IMR-90 (cell line): ENCODE results near the gene MPL. TPM values are rescaled to one million over a fixed set of nuclear protein-coding genes. Genes with fewer than 3 reads are reported as not detected.

Experiments
- ATAC-seq: fragments of 200-7000 bp; cut with Tn5 transposase; 2 replicates; pipeline ENCODE4 v1.9.1; 2020; ENCODE audit warnings: low read depth, mild to moderate bottlenecking, moderate library complexity
- BruUV-seq: library from RNA; stranded (reverse); fragments of 400-500 nt; replicated peaks from 2 replicates; lab custom pipeline; 2021; lab: Mats Ljungman, UMichigan
- CTCF ChIA-PET: fragments of 300-600 bp; formaldehyde crosslinking; extraction: SDS; loops from one replicate; lab custom pipeline; 2021; ENCODE audit warnings: antibody characterized with exemption; lab: Yijun Ruan, JAX
- POLR2A ChIA-PET: fragments of 300-600 bp; sonication (Branson Sonifier 250); formaldehyde crosslinking; loops from one replicate; lab custom pipeline; 2022; ENCODE audit warnings: antibody characterized with exemption; ENCODE audit not compliant: unreplicated experiment; lab: Charles Lee
- DNase-seq: peaks from one replicate; pipeline ENCODE4 v3.0.0; 2013
- H2AFZ ChIP-seq: replicated peaks from 2 replicates; pipeline ENCODE3; 2013; ENCODE audit warnings: low read length, mild to moderate bottlenecking; ENCODE audit not compliant: poor library complexity
- H2AK5ac ChIP-seq: 2 replicates; pipeline ENCODE4 v1.6.1; 2013; ENCODE audit warnings: low read depth, low read length, inconsistent platforms
- H2AK9ac ChIP-seq: replicated peaks from 2 replicates; pipeline ENCODE3; 2013; ENCODE audit warnings: mild to moderate bottlenecking, low read depth, low read length, moderate library complexity; ENCODE audit not compliant: poor library complexity
- H2BK120ac ChIP-seq: 2 replicates; pipeline ENCODE4 v1.6.1; 2013; ENCODE audit warnings: low read depth, low read length, inconsistent platforms
- H2BK15ac ChIP-seq: 3 replicates; pipeline ENCODE4 v1.6.1; 2013; ENCODE audit warnings: low read depth, low read length, inconsistent platforms
- H2BK20ac ChIP-seq: 2 replicates; pipeline ENCODE4 v1.6.1; 2013; ENCODE audit warnings: low read depth, mild to moderate bottlenecking, inconsistent platforms, low read length, moderate library complexity
- H2BK5ac ChIP-seq: 2 replicates; pipeline ENCODE4 v1.6.1; 2013; ENCODE audit warnings: mild to moderate bottlenecking, low read depth, low read length, inconsistent platforms; ENCODE audit not compliant: poor library complexity, severe bottlenecking
- H3K14ac ChIP-seq: replicated peaks from 2 replicates; pipeline ENCODE4 v1.6.1; 2013; ENCODE audit warnings: low read depth, low read length, inconsistent platforms
- H3K18ac ChIP-seq: 2 replicates; pipeline ENCODE4 v1.6.1; 2013; ENCODE audit warnings: low read depth, low read length, control low read depth
- H3K23ac ChIP-seq: 2 replicates; pipeline ENCODE4 v1.6.1; 2013; ENCODE audit warnings: low read depth, low read length, inconsistent platforms
- H3K27ac ChIP-seq: 2 replicates; pipeline ENCODE4 v1.5.1; 2013; ENCODE audit warnings: mild to moderate bottlenecking, control low read depth, low read length; ENCODE audit not compliant: insufficient read depth
- H3K27me3 ChIP-seq: 2 replicates; pipeline ENCODE4 v1.6.1; 2013; ENCODE audit warnings: low read length; ENCODE audit not compliant: control insufficient read depth, insufficient read depth
- H3K36me3 ChIP-seq: 2 replicates; pipeline ENCODE4 v1.6.1; 2013; ENCODE audit warnings: low read length, mixed read lengths; ENCODE audit not compliant: control insufficient read depth, insufficient read depth
- H3K4ac ChIP-seq: 2 replicates; pipeline ENCODE4 v1.6.1; 2013; ENCODE audit warnings: low read depth, low read length, inconsistent platforms
- H3K4me1 ChIP-seq: 2 replicates; pipeline ENCODE4 v1.6.1; 2013; ENCODE audit warnings: low read length, mixed read lengths; ENCODE audit not compliant: control insufficient read depth, insufficient read depth
- H3K4me2 ChIP-seq: 2 replicates; pipeline ENCODE4 v1.6.1; 2013; ENCODE audit warnings: low read depth, mild to moderate bottlenecking, control low read depth, low read length, moderate library complexity
- H3K4me3 ChIP-seq: 2 replicates; pipeline ENCODE4 v1.5.1; 2013; ENCODE audit warnings: low read depth, mild to moderate bottlenecking, control low read depth, low read length, moderate library complexity; ENCODE audit not compliant: insufficient read depth
- H3K56ac ChIP-seq: 2 replicates; pipeline ENCODE4 v1.6.1; 2013; ENCODE audit warnings: low read length, inconsistent platforms; ENCODE audit not compliant: insufficient read depth; ENCODE audit errors: extremely low read depth
- H3K79me1 ChIP-seq, 2 experiments: 2 replicates each; pipeline ENCODE4 v1.6.1; 2013; ENCODE audit warnings: low read length in 2 of 2, inconsistent platforms in 1 of 2, low read depth in 1 of 2
- H3K9ac ChIP-seq: 2 replicates; pipeline ENCODE4 v1.6.1; 2013; ENCODE audit warnings: low read depth, low read length, control low read depth
- H3K9me1 ChIP-seq: 2 replicates; pipeline ENCODE4 v1.6.1; 2013; ENCODE audit warnings: low read length, inconsistent platforms; ENCODE audit not compliant: insufficient read depth
- H3K9me3 ChIP-seq: 2 replicates; pipeline ENCODE4 v1.6.1; 2013; ENCODE audit warnings: low read length; ENCODE audit not compliant: control insufficient read depth, insufficient read depth
- H4K20me1 ChIP-seq: 2 replicates; pipeline ENCODE4 v1.6.1; 2013; ENCODE audit warnings: low read length, inconsistent platforms; ENCODE audit not compliant: insufficient read depth
- H4K5ac ChIP-seq: 2 replicates; pipeline ENCODE4 v1.6.1; 2013; ENCODE audit warnings: mild to moderate bottlenecking, low read depth, low read length, control low read depth
- H4K8ac ChIP-seq, 2 experiments: 2 replicates each; pipeline ENCODE4 v1.6.1; 2013; ENCODE audit warnings: low read depth in 2 of 2, low read length in 2 of 2, control low read depth in 1 of 2, inconsistent platforms in 1 of 2
- H4K91ac ChIP-seq: 2 replicates; pipeline ENCODE4 v1.6.1; 2013; ENCODE audit warnings: low read depth, low read length, inconsistent platforms; ENCODE audit not compliant: insufficient read depth
- BHLHE40 ChIP-seq: fragments of 150-350 bp; IDR thresholded peaks from 2 replicates; pipeline ENCODE4 v1.6.1; 2016; ENCODE audit warnings: mild to moderate bottlenecking, low read depth, low read length
- CEBPB ChIP-seq: IDR thresholded peaks from 2 replicates; pipeline ENCODE4 v1.6.1; 2012; ENCODE audit warnings: low read depth, low read length, improper control_type of control experiment
- CHD1 ChIP-seq: IDR thresholded peaks from 2 replicates; pipeline ENCODE4 v1.6.1; 2012; ENCODE audit warnings: low read depth, low read length, improper control_type of control experiment
- FOS ChIP-seq: fragments of 150-350 bp; IDR thresholded peaks from 2 replicates; pipeline ENCODE4 v1.6.1; 2016; ENCODE audit warnings: low read depth, low read length
- MAFK ChIP-seq: IDR thresholded peaks from 2 replicates; pipeline ENCODE4 v1.6.1; 2012; ENCODE audit warnings: low read depth, low read length, improper control_type of control experiment
- MAZ ChIP-seq: IDR thresholded peaks from 2 replicates; pipeline ENCODE4 v1.6.1; 2012; ENCODE audit warnings: low read depth, mild to moderate bottlenecking, low read length, improper control_type of control experiment, moderate library complexity, borderline replicate concordance
- MXI1 ChIP-seq: IDR thresholded peaks from 2 replicates; pipeline ENCODE4 v1.6.1; 2012; ENCODE audit warnings: low read depth, mild to moderate bottlenecking, low read length, moderate library complexity, borderline replicate concordance
- NFE2L2 ChIP-seq: fragments of 150-350 bp; IDR thresholded peaks from 2 replicates; pipeline ENCODE4 v1.6.1; 2016; ENCODE audit warnings: low read depth, mild to moderate bottlenecking, low read length
- POLR2A ChIP-seq: IDR thresholded peaks from 2 replicates; pipeline ENCODE4 v1.6.1; 2012; ENCODE audit warnings: mild to moderate bottlenecking, low read depth, low read length
- RAD21 ChIP-seq: IDR thresholded peaks from 2 replicates; pipeline ENCODE4 v1.6.1; 2012; ENCODE audit warnings: low read length, improper control_type of control experiment
- RCOR1 ChIP-seq: IDR thresholded peaks from 2 replicates; pipeline ENCODE4 v1.6.1; 2012; ENCODE audit warnings: mild to moderate bottlenecking, low read length, improper control_type of control experiment; ENCODE audit not compliant: insufficient replicate concordance
- RFX5 ChIP-seq: IDR thresholded peaks from 2 replicates; pipeline ENCODE4 v1.8.0; 2012; ENCODE audit warnings: low read depth, mild to moderate bottlenecking, low read length, moderate library complexity
- SMC3 ChIP-seq: fragments of 150-350 bp; IDR thresholded peaks from 2 replicates; pipeline ENCODE4 v1.6.1; 2016; ENCODE audit warnings: low read depth, mild to moderate bottlenecking, antibody characterized with exemption, low read length, moderate library complexity
- WGBS, 2 experiments: methylation state at CpG; one replicate each; pipeline versions ENCODE4 v1.1.5 to v1.1.7; 2013; ENCODE audit warnings: missing lambda C conversion rate in 2 of 2; ENCODE audit not compliant: insufficient read length in 1 of 2; ENCODE audit errors: extremely low coverage in 2 of 2; 5-methylcytosine and 5-hydroxymethylcytosine counted together
- dilution Hi-C: fragments of 300-500 bp; cut with HindIII; formaldehyde crosslinking; loops from one replicate; pipeline ENCODE4 v1.14.3; 2018; ENCODE audit warnings: low sequenced_read_pairs; ENCODE audit not compliant: unreplicated experiment
- in situ Hi-C: fragments of 300-500 bp; cut with MboI; formaldehyde crosslinking; loops from 3 replicates; pipeline ENCODE4 v1.14.3; 2019; ENCODE audit warnings: low sequenced_read_pairs, inconsistent platforms, mixed read lengths
- intact Hi-C: fragments of 100-400 bp; cut with micrococcal nuclease; formaldehyde crosslinking; loops from 2 replicates; pipeline ENCODE4 v1.10.0; 2022
- polyA plus RNA-seq, 3 experiments: library from polyadenylated mRNA; depleted of rRNA; stranded (reverse); fragments of >200 nt; gene quantifications; 2 replicates each; pipeline ENCODE4 v1.2.3, GENCODE V29; 2012; ENCODE audit warnings: low replicate concordance in 1 of 3
- total RNA-seq: library from RNA; depleted of rRNA; stranded (reverse); fragments of >200 nt; gene quantifications from 2 replicates; pipeline ENCODE4 v1.2.3, GENCODE V29; 2012
- TF ChIP-seq, protein P1 (sequence below): fragments of 150-350 bp; IDR thresholded peaks from 2 replicates; pipeline ENCODE4 v1.6.1; 2016; ENCODE audit warnings: low read depth, mild to moderate bottlenecking, low read length, moderate library complexity, borderline replicate concordance
- TF ChIP-seq, protein P2 (sequence below): conservative IDR thresholded peaks from 2 replicates; pipeline ENCODE4 v1.5.1; 2012; ENCODE audit warnings: mild to moderate bottlenecking, low read depth, low read length, improper control_type of control experiment
- TF ChIP-seq, protein P3 (sequence below): fragments of 150-350 bp; IDR thresholded peaks from 2 replicates; pipeline ENCODE4 v1.6.1; 2017; ENCODE audit warnings: mild to moderate bottlenecking, antibody characterized with exemption, low read length, low read depth

The MPL gene
- total and polyA plus RNA-seq, 2 of the 4 experiments (the other 2 are of a cell fraction): 0.12 TPM; not detected in 1

DNA sequence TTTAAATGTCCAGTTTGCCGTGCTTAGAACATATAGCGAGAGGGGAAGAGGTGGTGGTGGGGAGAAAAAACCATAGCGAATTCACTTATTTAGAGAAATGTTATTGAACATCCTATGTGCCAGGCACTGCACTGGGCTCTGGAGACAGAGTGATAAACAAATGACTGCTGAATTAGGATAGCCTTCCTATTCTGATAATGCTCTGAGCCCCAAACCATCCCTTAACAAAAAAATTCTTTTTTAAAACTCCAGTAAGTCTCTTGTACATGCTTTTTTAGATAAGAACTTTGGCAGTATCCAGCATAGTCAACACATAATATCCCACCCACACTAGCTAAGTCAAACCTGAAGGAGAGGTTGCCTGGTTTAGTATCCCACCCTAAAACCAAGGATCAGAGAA, 60.6 kb downstream of the MPL start:
- Histone ChIP-seq H3K9ac (no peak overlapping the region), H2AK5ac (no peak overlapping the region), H3K14ac (no peak overlapping the region), H3K4me3 (no peak overlapping the region), H2BK20ac (no peak overlapping the region), H3K56ac (no peak overlapping the region), H2BK120ac (no peak overlapping the region), H4K5ac (no peak overlapping the region), H2AK9ac (no peak overlapping the region), H3K36me3 (peaks cover 6% of the 10 kb centered on the region), H4K8ac (no peak overlapping the region), H3K18ac (no peak overlapping the region), H3K79me1 (peaks cover 41 to 70% of the 10 kb centered on the region in 2 experiments), H3K9me1 (peaks cover 8% of the 10 kb centered on the region; the same call in 1 of the 2 replicates), H2AFZ (no peak overlapping the region), H3K27ac (no peak overlapping the region), H3K4me2 (no peak overlapping the region), H3K27me3 (no peaks in the 10 kb centered on the region), H3K4me1 (no peaks in the 10 kb centered on the region), H4K91ac (no peak overlapping the region), H3K9me3 (no peaks in the 10 kb centered on the region), H3K23ac (no peak overlapping the region), H2BK5ac (no peak overlapping the region), H4K20me1 (no peaks in the 10 kb centered on the region; the same call in 1 of the 2 replicates), H3K4ac (no peak overlapping the region), H2BK15ac (no peak overlapping the region)
- TF ChIP-seq MAZ (no peak), RAD21 (no peak), MXI1 (no peak), SMC3 (no peak), RFX5 (no peak), CHD1 (no peak), MAFK (no peak), FOS (no peak), RCOR1 (no peak), CEBPB (no peak), NFE2L2 (no peak), BHLHE40 (no peak), POLR2A (no peak)
- TF ChIP-seq, protein P1, sequence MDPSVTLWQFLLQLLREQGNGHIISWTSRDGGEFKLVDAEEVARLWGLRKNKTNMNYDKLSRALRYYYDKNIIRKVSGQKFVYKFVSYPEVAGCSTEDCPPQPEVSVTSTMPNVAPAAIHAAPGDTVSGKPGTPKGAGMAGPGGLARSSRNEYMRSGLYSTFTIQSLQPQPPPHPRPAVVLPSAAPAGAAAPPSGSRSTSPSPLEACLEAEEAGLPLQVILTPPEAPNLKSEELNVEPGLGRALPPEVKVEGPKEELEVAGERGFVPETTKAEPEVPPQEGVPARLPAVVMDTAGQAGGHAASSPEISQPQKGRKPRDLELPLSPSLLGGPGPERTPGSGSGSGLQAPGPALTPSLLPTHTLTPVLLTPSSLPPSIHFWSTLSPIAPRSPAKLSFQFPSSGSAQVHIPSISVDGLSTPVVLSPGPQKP: no peak
- TF ChIP-seq, protein P2, sequence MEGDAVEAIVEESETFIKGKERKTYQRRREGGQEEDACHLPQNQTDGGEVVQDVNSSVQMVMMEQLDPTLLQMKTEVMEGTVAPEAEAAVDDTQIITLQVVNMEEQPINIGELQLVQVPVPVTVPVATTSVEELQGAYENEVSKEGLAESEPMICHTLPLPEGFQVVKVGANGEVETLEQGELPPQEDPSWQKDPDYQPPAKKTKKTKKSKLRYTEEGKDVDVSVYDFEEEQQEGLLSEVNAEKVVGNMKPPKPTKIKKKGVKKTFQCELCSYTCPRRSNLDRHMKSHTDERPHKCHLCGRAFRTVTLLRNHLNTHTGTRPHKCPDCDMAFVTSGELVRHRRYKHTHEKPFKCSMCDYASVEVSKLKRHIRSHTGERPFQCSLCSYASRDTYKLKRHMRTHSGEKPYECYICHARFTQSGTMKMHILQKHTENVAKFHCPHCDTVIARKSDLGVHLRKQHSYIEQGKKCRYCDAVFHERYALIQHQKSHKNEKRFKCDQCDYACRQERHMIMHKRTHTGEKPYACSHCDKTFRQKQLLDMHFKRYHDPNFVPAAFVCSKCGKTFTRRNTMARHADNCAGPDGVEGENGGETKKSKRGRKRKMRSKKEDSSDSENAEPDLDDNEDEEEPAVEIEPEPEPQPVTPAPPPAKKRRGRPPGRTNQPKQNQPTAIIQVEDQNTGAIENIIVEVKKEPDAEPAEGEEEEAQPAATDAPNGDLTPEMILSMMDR: no peak
- TF ChIP-seq, protein P3, sequence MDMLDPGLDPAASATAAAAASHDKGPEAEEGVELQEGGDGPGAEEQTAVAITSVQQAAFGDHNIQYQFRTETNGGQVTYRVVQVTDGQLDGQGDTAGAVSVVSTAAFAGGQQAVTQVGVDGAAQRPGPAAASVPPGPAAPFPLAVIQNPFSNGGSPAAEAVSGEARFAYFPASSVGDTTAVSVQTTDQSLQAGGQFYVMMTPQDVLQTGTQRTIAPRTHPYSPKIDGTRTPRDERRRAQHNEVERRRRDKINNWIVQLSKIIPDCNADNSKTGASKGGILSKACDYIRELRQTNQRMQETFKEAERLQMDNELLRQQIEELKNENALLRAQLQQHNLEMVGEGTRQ: no peak
- dilution Hi-C loops (no loop called here), intact Hi-C loops (no loop called here), in situ Hi-C loops (no loop called here)
- ATAC-seq (no peak), DNase-seq (no peak)
- no TSS peak for BruUV-seq
- WGBS, 2 experiments: 100% methylated on average over 3 of the region's 3 CpGs; no CpG with 5 or more reads in 1 of the 2 experiments
- ChIA-PET CTCF (no interaction called here), POLR2A (no interaction called here)
